ENCODE data around the gene BTBD3.

BTBD3 gene

GRCh38 chr20:11972478-11972877 lies 54.8 kb downstream of the BTBD3 start:
- DNase-seq = no peak

All from NCI-H1930 (cell line).